Measurements from ENCODE around the gene FOXN4.

DNA sequence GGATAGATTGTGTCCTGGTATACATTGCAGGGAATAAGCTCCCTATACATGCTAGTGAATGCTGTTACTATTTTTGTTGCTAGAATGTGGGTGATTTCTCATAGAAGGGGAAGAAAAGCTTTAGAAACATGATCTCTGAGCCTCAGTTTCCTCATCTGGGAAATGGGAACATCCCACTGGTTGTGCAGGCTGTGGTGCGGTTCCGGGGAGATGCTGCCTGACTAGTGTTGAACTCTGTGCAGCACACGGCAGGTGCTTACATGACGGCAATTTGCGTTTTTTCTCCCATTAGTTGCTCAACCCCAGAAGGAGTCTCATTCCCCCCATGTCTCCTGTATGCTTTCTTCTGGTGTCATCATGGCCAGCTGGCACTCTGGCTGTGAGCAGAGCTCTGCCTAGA is 32.9 kb downstream of the FOXN4 start:
- TF ChIP-seq, protein P1, sequence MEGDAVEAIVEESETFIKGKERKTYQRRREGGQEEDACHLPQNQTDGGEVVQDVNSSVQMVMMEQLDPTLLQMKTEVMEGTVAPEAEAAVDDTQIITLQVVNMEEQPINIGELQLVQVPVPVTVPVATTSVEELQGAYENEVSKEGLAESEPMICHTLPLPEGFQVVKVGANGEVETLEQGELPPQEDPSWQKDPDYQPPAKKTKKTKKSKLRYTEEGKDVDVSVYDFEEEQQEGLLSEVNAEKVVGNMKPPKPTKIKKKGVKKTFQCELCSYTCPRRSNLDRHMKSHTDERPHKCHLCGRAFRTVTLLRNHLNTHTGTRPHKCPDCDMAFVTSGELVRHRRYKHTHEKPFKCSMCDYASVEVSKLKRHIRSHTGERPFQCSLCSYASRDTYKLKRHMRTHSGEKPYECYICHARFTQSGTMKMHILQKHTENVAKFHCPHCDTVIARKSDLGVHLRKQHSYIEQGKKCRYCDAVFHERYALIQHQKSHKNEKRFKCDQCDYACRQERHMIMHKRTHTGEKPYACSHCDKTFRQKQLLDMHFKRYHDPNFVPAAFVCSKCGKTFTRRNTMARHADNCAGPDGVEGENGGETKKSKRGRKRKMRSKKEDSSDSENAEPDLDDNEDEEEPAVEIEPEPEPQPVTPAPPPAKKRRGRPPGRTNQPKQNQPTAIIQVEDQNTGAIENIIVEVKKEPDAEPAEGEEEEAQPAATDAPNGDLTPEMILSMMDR (IDR thresholded peaks at IDR 0.05), result no peak
- no peak for TF ChIP-seq POLR2AphosphoS5 (IDR thresholded peaks at IDR 0.05)

All from suprapubic skin (tissue), 3 donors.